H7 (cell line): ENCODE data around the gene ASB3. TPM values are rescaled to one million over a fixed set of nuclear protein-coding genes. Genes with fewer than 3 reads are reported as not detected.

Experiments
- DNase-seq: peaks from one replicate; pipeline ENCODE4 v3.0.0; 2012
- H3K27me3 ChIP-seq: 2 replicates; pipeline ENCODE4 v1.6.0; 2011; ENCODE audit warnings: mild to moderate bottlenecking, low read length; ENCODE audit not compliant: control insufficient read depth, insufficient read depth
- H3K36me3 ChIP-seq: replicated peaks from 2 replicates; pipeline ENCODE4 v1.5.1; 2011; ENCODE audit warnings: low read length; ENCODE audit not compliant: control insufficient read depth, insufficient read depth
- H3K4me3 ChIP-seq: 2 replicates; pipeline ENCODE4 v1.5.1; 2011; ENCODE audit warnings: low read depth, mild to moderate bottlenecking, control low read depth, low read length, moderate library complexity; ENCODE audit not compliant: insufficient read depth
- total RNA-seq: library from RNA; depleted of rRNA; stranded (reverse); fragments of >200 nt; shearing (Covaris generic); gene quantifications from 2 replicates; pipeline ENCODE4 v1.2.3, GENCODE V29; 2014; rRNA removed

Gene ASB3
- total RNA-seq, 1 experiment from 2014 or later = 49.2 TPM

DNA sequence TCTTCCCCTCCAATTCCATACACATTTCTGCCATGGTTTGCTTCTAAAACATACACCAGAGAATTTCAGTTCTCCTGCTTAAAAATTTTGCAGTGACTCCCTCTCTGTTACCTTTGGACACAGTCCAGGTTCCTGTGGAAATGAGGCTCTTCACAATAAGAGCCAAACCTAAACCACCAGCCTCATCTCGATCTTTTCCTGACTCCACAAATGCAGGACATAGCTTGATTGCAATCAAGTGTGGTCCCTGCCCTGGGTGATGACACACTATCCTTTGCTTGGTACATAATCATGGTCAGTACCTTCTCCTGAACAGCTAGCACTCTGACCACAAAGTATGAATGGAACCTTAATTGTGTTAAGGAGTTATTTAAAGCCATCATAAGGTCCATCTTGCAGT, 154.0 kb downstream of the ASB3 start:
- Histone ChIP-seq H3K27me3 (no peaks in the 10 kb centered on the region), H3K4me3 (no peak overlapping the region), H3K36me3 (no peaks in the 10 kb centered on the region)
- DNase-seq = no peak

DNA sequence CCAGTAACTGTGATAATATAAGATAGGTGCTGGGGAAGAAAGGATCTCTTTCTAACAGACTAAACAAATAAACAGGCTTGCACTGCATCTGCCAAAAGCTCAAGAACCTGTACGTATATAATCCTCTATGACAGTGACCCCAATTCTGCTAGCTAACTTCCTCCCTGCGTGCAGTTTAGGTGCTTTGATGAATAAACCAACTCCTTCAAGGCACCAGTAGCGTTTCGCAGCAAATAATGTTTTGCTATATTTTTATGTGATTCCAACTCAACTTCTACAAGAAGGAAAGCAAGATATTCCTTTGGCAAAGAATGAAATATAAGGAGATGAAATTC, 154.7 kb downstream of the ASB3 start:
- Histone ChIP-seq H3K4me3 (no peak overlapping the region), H3K27me3 (no peaks in the 10 kb centered on the region), H3K36me3 (no peaks in the 10 kb centered on the region)
- DNase-seq = no peak

DNA sequence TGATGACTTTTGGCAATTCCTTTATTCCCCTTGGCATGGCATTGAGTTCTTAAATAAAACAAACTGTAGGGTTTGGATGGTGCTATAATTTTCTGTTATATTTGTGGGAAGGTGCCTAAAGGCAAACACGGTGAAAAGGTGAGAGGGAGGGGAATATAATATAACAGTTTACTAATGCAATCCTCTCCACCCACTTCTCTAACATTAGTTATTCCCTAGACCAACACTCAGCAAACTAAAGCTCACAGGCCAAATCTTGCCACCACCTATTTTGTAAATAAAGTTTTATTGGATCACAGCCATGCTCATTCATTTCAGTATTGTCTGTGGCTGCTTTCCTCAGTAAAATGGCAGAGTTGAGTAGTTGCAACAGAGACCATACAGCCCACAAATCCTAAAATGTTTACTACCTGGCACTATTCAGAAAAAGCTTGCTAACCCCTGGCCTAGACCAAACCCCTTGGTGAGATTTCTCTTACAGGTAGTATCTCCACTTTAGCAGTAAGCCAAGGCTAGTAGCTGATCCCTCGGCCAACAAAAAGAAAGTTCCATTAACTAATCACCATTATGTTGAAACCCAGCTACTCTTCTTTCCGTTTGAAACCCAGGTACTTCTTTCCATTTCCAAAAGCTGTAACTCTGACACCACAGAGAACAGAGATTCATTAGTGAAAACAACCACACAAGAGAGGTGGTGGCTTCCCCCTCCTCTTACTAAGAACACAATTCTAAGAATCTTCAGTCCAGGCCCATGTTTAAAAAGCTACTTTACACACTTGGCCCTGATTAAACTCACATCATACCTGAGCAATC, 155.2 kb downstream of the ASB3 start:
- H3K4me3 ChIP-seq = no peak overlapping the region
- no peak for DNase-seq
- no peaks in the 10 kb centered on the region for H3K36me3 ChIP-seq

DNA sequence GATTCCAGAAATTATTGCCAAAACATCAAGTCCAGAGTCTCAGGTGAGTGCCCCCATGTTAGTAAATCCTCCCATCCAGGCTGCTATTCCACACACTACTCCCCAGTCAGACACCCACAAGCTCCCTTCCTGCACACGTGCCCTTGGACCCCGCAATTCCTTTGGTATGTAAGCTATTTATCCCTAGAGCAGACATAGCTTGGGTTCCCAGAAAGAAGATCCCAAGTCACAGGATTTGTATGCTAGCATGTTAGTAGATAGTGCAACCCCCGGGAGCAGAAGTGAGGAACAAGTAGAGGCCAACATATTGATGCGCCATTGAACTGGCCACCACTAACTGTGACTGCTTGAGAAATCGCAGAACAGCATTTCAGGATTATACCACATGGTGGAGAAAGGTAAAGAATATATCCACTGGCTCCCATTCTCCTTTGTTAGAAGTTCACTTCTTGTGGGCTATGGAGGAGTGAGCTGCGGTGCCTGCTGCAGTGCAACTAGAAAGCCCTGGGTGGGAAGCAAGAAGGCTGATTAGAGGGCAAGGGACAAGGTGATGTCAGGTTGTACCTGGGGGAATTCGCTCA, 156.6 kb downstream of the ASB3 start:
- DNase-seq = no peak
- H3K36me3 ChIP-seq = no peaks in the 10 kb centered on the region
- H3K4me3 ChIP-seq = no peak overlapping the region
- H3K27me3 ChIP-seq = no peaks in the 10 kb centered on the region

More for the DNA sequence above, 155.2 kb downstream of the ASB3 start:
- H3K27me3 ChIP-seq = no peaks in the 10 kb centered on the region

DNA sequence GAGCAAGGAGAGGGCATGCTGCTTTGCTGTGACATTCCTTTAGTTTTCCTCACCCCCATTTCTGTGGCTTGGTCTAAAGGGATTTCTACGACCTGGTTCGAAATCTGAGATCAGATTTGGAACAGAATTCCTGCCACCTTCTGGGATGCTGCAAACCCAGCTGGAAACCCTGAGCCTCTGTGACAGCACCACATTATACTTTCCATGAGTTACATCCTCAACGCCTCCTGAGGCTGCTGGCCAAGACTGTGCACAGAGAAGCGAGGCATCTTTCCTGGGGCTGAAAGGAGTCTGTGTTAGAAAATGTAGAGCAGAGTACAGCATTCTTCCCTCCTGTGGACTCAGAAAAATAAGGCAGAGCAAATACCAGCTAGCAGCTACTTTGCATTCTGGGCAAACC, 157.3 kb downstream of the ASB3 start:
- no peak for DNase-seq
- Histone ChIP-seq H3K27me3 (no peaks in the 10 kb centered on the region), H3K4me3 (no peak overlapping the region), H3K36me3 (no peaks in the 10 kb centered on the region)

DNA sequence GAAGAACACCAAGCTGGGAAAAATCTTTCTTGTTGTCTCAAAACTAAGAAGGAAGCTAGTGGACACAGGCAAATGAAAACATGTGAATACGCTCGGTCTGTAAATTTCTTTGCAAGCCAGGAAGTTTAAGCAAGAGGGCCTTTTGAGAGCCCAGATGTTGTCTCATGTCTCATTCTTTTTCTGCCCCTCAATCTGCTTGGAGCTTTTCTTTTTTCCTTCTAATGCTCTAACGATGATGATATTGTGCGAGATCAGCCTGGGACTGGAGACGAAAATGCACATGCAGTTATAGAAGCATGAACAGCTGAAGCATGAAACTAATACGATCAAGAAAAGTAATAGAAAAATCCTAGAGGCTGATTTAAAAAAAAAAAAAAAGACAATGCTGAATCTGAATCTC, 157.8 kb downstream of the ASB3 start:
- no peaks in the 10 kb centered on the region for H3K27me3 ChIP-seq
- no peaks in the 10 kb centered on the region for H3K36me3 ChIP-seq
- DNase-seq = no peak
- H3K4me3 ChIP-seq = no peak overlapping the region

DNA sequence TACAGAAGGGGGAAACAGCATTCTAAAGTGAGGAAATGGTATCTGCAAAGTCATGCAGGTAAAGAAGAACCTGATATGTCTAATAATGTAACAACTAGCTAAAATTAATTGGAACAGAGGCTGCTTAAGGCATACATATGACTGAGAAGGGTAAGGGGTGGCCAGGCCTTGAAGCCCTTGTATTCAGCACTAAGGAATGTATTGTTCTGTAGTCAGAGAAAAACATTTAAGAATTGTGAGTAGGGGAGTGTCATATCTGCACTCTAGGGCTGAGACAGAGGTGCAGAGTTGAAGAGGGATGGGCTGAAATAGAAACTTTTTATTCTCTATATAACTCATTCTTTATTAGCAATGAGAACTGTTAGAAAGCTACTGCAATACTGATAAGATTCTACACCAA, 164.6 kb downstream of the ASB3 start:
- Histone ChIP-seq H3K27me3 (no peaks in the 10 kb centered on the region), H3K4me3 (no peak overlapping the region), H3K36me3 (no peaks in the 10 kb centered on the region)
- no peak for DNase-seq

DNA sequence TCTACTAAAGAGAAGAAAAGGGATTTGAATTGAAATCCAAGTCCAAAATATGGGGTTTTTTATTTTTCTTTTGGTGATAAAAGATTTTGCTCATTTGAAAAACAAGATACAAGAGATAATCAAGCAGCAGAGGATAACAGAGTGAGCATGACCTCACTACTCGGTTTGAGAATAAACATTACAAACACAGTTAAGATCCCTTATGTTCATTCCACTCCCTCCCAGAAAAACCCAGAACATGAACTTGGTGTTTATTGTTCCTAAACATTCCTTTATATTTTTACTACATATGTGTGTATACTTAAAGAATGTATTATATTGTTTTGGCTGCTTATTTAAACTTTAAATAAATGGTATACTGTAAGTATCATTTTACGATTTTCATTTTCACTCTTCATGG, 165.8 kb downstream of the ASB3 start:
- Histone ChIP-seq H3K36me3 (no peaks in the 10 kb centered on the region), H3K4me3 (no peak overlapping the region), H3K27me3 (no peaks in the 10 kb centered on the region)
- no peak for DNase-seq

Other genes starting within 250 kb of the ASB3 start
- gene CHAC2, start 19.1 kb downstream of the ASB3 start, total RNA-seq = 12.1 and 18.9 TPM in 2 replicates
- 31.0 and 44.0 TPM in 2 replicates for gene ERLEC1, start 91 bp upstream of the ASB3 start, total RNA-seq
- 0.45 and 0.81 TPM in 2 replicates for gene GPR75, start 73.0 kb upstream of the ASB3 start, total RNA-seq
- 57.9 and 71.4 TPM in 2 replicates for gene PSME4, start 184.0 kb upstream of the ASB3 start, total RNA-seq